Chondrocyte (in vitro differentiated cells): ENCODE measurements around the gene DCDC1. TPM values are rescaled to one million over a fixed set of nuclear protein-coding genes. Genes with fewer than 3 reads are reported as not detected.

Experiments
- DNase-seq: peaks from one replicate; pipeline ENCODE4 v3.0.0; 2021; ENCODE audit warnings: mixed read lengths, low spot score
- H3K27ac Mint-ChIP-seq: one replicate; pipeline ENCODE4 v1.8.0; 2021; ENCODE audit warnings: mild to moderate bottlenecking, moderate library complexity, mixed read lengths; ENCODE audit not compliant: unreplicated experiment
- H3K27me3 Mint-ChIP-seq: 2 replicates; pipeline ENCODE4 v1.8.0; 2021; ENCODE audit warnings: low read depth, mixed read lengths
- H3K36me3 Mint-ChIP-seq: 2 replicates; pipeline ENCODE4 v1.8.0; 2021; ENCODE audit warnings: low read depth, mixed read lengths
- H3K4me1 Mint-ChIP-seq: 2 replicates; pipeline ENCODE4 v1.8.0; 2021; ENCODE audit warnings: low read depth, mild to moderate bottlenecking, mixed read lengths
- H3K4me3 Mint-ChIP-seq: one replicate; pipeline ENCODE4 v1.8.0; 2021; ENCODE audit warnings: mild to moderate bottlenecking, moderate library complexity, mixed read lengths; ENCODE audit not compliant: unreplicated experiment
- H3K9me3 Mint-ChIP-seq: 2 replicates; pipeline ENCODE4 v1.8.0; 2021; ENCODE audit warnings: low read depth, mixed read lengths
- total RNA-seq: library from RNA; stranded (reverse); gene quantifications from 3 replicates; pipeline ENCODE4 v1.2.1, GENCODE V29; 2021
- TF ChIP-seq, protein P1 (sequence below): fragments of 200-600 bp; sonication (generic); IDR thresholded peaks from 2 replicates; pipeline ENCODE4 v1.5.0; 2021; ENCODE audit warnings: antibody characterized with exemption, mild to moderate bottlenecking, moderate library complexity

DCDC1 gene
- total RNA-seq, 1 donor from 2014 or later = not detected

GRCh38 chr11:31001427-31001826 lies 368.1 kb downstream of the DCDC1 start:
- H3K36me3 Mint-ChIP-seq = no peaks in the 10 kb centered on the region
- H3K4me3 Mint-ChIP-seq = no peak overlapping the region
- H3K4me1 Mint-ChIP-seq = no peaks in the 10 kb centered on the region
- no peak overlapping the region for H3K27ac Mint-ChIP-seq
- peaks cover 2% of the 10 kb centered on the region for H3K9me3 Mint-ChIP-seq
- H3K27me3 Mint-ChIP-seq = peaks cover 25% of the 10 kb centered on the region
- DNase-seq = no peak
- TF ChIP-seq, protein P1, sequence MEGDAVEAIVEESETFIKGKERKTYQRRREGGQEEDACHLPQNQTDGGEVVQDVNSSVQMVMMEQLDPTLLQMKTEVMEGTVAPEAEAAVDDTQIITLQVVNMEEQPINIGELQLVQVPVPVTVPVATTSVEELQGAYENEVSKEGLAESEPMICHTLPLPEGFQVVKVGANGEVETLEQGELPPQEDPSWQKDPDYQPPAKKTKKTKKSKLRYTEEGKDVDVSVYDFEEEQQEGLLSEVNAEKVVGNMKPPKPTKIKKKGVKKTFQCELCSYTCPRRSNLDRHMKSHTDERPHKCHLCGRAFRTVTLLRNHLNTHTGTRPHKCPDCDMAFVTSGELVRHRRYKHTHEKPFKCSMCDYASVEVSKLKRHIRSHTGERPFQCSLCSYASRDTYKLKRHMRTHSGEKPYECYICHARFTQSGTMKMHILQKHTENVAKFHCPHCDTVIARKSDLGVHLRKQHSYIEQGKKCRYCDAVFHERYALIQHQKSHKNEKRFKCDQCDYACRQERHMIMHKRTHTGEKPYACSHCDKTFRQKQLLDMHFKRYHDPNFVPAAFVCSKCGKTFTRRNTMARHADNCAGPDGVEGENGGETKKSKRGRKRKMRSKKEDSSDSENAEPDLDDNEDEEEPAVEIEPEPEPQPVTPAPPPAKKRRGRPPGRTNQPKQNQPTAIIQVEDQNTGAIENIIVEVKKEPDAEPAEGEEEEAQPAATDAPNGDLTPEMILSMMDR = no peak

DNA sequence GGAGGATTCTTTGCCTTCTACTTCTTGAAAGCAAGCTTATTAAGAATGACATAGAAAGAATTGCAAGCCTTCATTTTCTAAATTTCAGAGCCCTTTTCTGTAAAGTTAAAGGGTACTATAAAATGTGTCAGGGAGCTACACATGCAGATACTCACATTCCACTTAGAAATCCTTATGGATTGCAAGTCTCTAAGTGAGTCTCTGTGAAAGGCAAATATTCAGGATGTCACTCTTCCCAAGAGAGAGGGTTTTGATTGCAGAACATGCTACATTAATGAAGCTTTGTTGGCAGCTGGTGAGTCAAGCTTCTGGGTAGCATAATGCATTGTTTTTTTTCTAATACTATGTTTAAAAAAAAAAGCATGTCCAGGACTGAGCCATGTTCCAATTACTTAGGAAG lies 369.2 kb downstream of the DCDC1 start:
- no peak for DNase-seq
- Mint-ChIP-seq H3K36me3 (no peaks in the 10 kb centered on the region), H3K27me3 (peaks cover 26% of the 10 kb centered on the region), H3K9me3 (no peaks in the 10 kb centered on the region), H3K27ac (no peak overlapping the region), H3K4me1 (no peaks in the 10 kb centered on the region), H3K4me3 (no peak overlapping the region)
- TF ChIP-seq, protein P1 = no peak

DNA sequence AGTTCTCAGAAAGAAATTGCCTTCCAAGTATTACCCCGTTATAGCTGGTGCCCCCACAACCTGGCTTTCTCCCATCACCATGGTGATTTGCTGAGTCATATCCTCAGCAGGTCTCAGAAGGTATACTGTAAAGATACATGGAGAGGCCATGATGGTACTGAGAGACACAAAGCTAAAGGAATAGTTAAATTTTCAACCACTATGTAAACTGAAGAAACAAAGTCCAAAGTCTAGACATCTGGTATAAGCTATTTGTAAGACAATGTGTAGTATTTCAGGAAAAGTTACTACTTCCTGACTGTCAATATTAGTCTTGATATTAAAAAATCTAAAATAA lies 377.1 kb downstream of the DCDC1 start:
- Mint-ChIP-seq H3K4me3 (no peak overlapping the region), H3K27me3 (peaks cover 7% of the 10 kb centered on the region), H3K4me1 (no peaks in the 10 kb centered on the region), H3K36me3 (no peaks in the 10 kb centered on the region), H3K27ac (no peak overlapping the region), H3K9me3 (no peaks in the 10 kb centered on the region)
- DNase-seq = no peak
- TF ChIP-seq, protein P1 = no peak

DNA sequence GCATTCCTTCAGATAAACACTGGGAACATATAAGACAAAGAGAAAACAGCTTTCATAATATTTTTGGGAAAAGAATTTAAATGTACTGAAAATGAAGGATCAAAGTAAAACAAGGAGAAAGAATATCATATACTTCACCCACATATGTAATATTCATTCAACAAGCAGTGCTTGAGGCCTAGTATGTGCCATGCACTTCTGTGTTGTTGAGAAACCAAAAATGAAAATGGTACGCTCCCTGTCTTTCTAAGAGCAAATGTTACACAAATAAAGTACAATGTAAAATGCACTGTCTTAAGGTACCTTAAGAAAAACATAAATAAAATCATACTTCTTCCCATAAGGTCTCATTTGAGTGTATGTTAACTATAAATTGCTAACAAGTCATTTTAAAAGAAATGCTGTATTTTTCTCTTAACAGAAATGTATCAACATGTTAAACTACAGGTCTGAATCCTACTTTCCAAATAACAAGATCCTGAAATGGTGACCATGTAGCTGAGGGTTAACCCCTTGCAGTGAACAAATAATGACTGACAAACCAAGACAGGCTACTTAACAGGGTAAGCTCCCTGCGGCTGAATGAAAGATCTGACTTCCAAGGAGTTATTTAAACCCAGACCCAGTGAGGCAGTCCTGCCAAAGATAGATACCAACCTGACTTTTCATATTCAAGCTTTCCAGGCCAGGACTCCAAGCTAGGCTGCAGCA lies 377.6 kb downstream of the DCDC1 start:
- H3K27me3 Mint-ChIP-seq = peaks cover 7% of the 10 kb centered on the region
- H3K9me3 Mint-ChIP-seq = no peaks in the 10 kb centered on the region
- no peak for DNase-seq
- H3K4me1 Mint-ChIP-seq = no peaks in the 10 kb centered on the region
- TF ChIP-seq, protein P1 = no peak
- no peak overlapping the region for H3K4me3 Mint-ChIP-seq
- no peaks in the 10 kb centered on the region for H3K36me3 Mint-ChIP-seq
- H3K27ac Mint-ChIP-seq = no peak overlapping the region

DNA sequence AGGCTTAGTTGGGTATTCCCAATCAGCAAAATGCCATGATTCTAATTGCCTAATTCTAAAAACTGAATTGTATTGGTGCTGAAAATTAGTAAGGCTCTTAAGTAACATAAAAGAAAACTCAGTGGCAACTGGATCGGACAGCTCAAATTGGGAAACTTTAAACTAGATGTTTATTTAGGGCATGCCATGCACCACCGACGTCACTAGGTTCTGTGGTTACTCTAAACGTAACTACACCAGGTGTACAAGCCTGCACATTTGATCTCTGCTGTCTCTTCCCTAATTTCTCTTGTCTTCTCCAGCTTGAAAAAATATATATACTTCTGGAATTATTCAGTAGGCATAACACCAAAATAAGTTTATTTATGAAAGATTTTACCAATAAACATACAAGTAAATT lies 378.2 kb downstream of the DCDC1 start:
- Mint-ChIP-seq H3K36me3 (no peaks in the 10 kb centered on the region), H3K9me3 (no peaks in the 10 kb centered on the region), H3K27me3 (peaks cover 7% of the 10 kb centered on the region), H3K27ac (no peak overlapping the region), H3K4me3 (no peak overlapping the region), H3K4me1 (no peaks in the 10 kb centered on the region)
- DNase-seq = no peak
- TF ChIP-seq, protein P1 = no peak
